HCT116 (cell line): ENCODE results near the gene MMP28. TPM values are rescaled to one million over a fixed set of nuclear protein-coding genes. Genes with fewer than 3 reads are reported as not detected.

ENCODE experiments used
- ATAC-seq: fragments of 200-7000 bp; cut with Tn5 transposase; 2 replicates; pipeline ENCODE4 v1.9.1; 2020; ENCODE audit warnings: mild to moderate bottlenecking, moderate library complexity
- BruUV-seq: library from RNA; stranded (reverse); fragments of 400-500 nt; replicated peaks from 2 replicates; lab custom pipeline; 2021; lab: Mats Ljungman, UMichigan
- CTCF ChIA-PET: fragments of 300-600 bp; sonication (Branson Sonifier 250); formaldehyde crosslinking; loops from one replicate; lab custom pipeline; 2021; ENCODE audit warnings: antibody characterized with exemption; lab: Charles Lee
- POLR2A ChIA-PET: fragments of 300-600, 350-600 bp; sonication (Branson Sonifier 250); formaldehyde crosslinking; loops from one replicate; lab custom pipeline; 2021; ENCODE audit warnings: antibody characterized with exemption; lab: Charles Lee
- RAD21 ChIA-PET, 2 experiments: fragments of 300-600 bp; sonication (Branson Sonifier 250); formaldehyde crosslinking; loops; one replicate each; lab custom pipeline; 2023; ENCODE audit warnings: low total read pairs in 2 of 2; ENCODE audit not compliant: uncharacterized antibody in 2 of 2, unreplicated experiment in 2 of 2, low non-redundant PET in 1 of 2; lab: Charles Lee
- DNase-seq: peaks from one replicate; pipeline ENCODE4 v3.0.0-alpha.2; 2010; ENCODE audit warnings: low read depth, low spot score
- H2AFZ ChIP-seq: fragments of 200-600 bp; shearing (Covaris generic), sonication (generic); 2 replicates; pipeline ENCODE4 v1.6.1; 2017; ENCODE audit warnings: low read depth, mixed run types, mixed read lengths, antibody characterized with exemption, low read length; ENCODE audit not compliant: poor library complexity, severe bottlenecking
- H3K27ac ChIP-seq: 2 replicates; pipeline ENCODE4 v1.5.1; 2012; ENCODE audit warnings: low read depth, low read length
- H3K27me3 ChIP-seq: fragments of 200-600 bp; sonication (generic); 2 replicates; pipeline ENCODE4 v1.6.1; 2016; ENCODE audit warnings: mixed run types, low read length, mixed read lengths; ENCODE audit not compliant: insufficient read depth
- H3K36me3 ChIP-seq, 2 experiments: fragments of 200-500 bp in 1 of 2; fragments of 200-600 bp in 1 of 2; sonication (Bioruptor generic) in 1 of 2; sonication (generic) in 1 of 2; 2 replicates each; pipeline versions ENCODE4 v1.5.1 to v1.6.1; 2014 to 2016; ENCODE audit warnings: low read length in 2 of 2, inconsistent platforms in 1 of 2, mixed read lengths in 1 of 2, mixed run types in 1 of 2; ENCODE audit not compliant: insufficient read depth in 2 of 2, control insufficient read depth in 1 of 2
- H3K4me1 ChIP-seq, 2 experiments: fragments of 200-600 bp in 1 of 2; sonication (generic) in 1 of 2; 2 replicates each; pipeline versions ENCODE4 v1.5.1 to v1.6.1; 2012 to 2017; ENCODE audit warnings: low read length in 2 of 2, inconsistent platforms in 1 of 2, mild to moderate bottlenecking in 1 of 2, mixed read lengths in 1 of 2, mixed run types in 1 of 2, moderate library complexity in 1 of 2; ENCODE audit not compliant: insufficient read depth in 2 of 2, control insufficient read depth in 1 of 2
- H3K4me2 ChIP-seq: fragments of 200-600 bp; sonication (generic); 2 replicates; pipeline ENCODE4 v1.6.1; 2017; ENCODE audit warnings: mixed run types, low read length, mixed read lengths
- H3K4me3 ChIP-seq, 2 experiments: fragments of 200-600 bp in 1 of 2; sonication (generic) in 1 of 2; replicated peaks in 1 of 2; 2 replicates each; pipeline ENCODE4 v1.5.1; 2011 to 2016; ENCODE audit warnings: low read length in 2 of 2, control low read depth in 1 of 2, low read depth in 1 of 2, mild to moderate bottlenecking in 1 of 2, mixed read lengths in 1 of 2, mixed run types in 1 of 2
- H3K79me2 ChIP-seq: fragments of 200-600 bp; sonication (generic); 2 replicates; pipeline ENCODE4 v1.6.1; 2017; ENCODE audit warnings: mild to moderate bottlenecking, mixed run types, low read length, moderate library complexity, mixed read lengths; ENCODE audit not compliant: insufficient read depth
- H3K9ac ChIP-seq: fragments of 200-600 bp; sonication (generic); 2 replicates; pipeline ENCODE4 v1.6.1; 2016; ENCODE audit warnings: low read length, mixed read lengths
- H3K9me2 ChIP-seq: fragments of 200-600 bp; sonication (generic), shearing (Covaris generic); 2 replicates; pipeline ENCODE4 v1.6.1; 2017; ENCODE audit warnings: mixed run types, mild to moderate bottlenecking, moderate library complexity; ENCODE audit not compliant: insufficient read depth
- H3K9me3 ChIP-seq, 2 experiments: fragments of 200-500 bp in 1 of 2; fragments of 200-600 bp in 1 of 2; sonication (Bioruptor generic) in 1 of 2; sonication (generic) in 1 of 2; 2 replicates each; pipeline ENCODE4 v1.6.1; 2014 to 2017; ENCODE audit warnings: low read length in 2 of 2, mixed read lengths in 2 of 2, inconsistent platforms in 1 of 2, low read depth in 1 of 2, mild to moderate bottlenecking in 1 of 2, mixed run types in 1 of 2, moderate library complexity in 1 of 2; ENCODE audit not compliant: control insufficient read depth in 1 of 2, insufficient read depth in 1 of 2
- H4K20me1 ChIP-seq: fragments of 200-600 bp; sonication (generic), shearing (Covaris generic); 2 replicates; pipeline ENCODE4 v1.6.1; 2017; ENCODE audit warnings: mixed run types, mild to moderate bottlenecking, moderate library complexity; ENCODE audit not compliant: insufficient read depth
- ATF3 ChIP-seq: IDR thresholded peaks from 2 replicates; pipeline ENCODE4 v1.6.1; 2012
- CBX3 ChIP-seq: IDR thresholded peaks from 2 replicates; pipeline ENCODE4 v1.6.1; 2012; ENCODE audit warnings: low read depth
- CTCF ChIP-seq, 3 experiments: fragments of 200-600 bp in 1 of 3; sonication (generic) in 1 of 3; IDR thresholded peaks in 2 of 3; conservative IDR thresholded peaks in 1 of 3; 2 replicates each; pipeline ENCODE4 v1.5.1; 2012 to 2017; ENCODE audit warnings: low read depth in 2 of 3, low read length in 2 of 3, antibody characterized with exemption in 1 of 3, borderline replicate concordance in 1 of 3, control low read depth in 1 of 3, mild to moderate bottlenecking in 1 of 3, mixed read lengths in 1 of 3, mixed run types in 1 of 3, moderate library complexity in 1 of 3; ENCODE audit not compliant: insufficient read depth in 1 of 3
- ELF1 ChIP-seq: IDR thresholded peaks from 2 replicates; pipeline ENCODE4 v1.6.1; 2012; ENCODE audit warnings: low read depth, borderline replicate concordance
- POLR2A ChIP-seq: IDR thresholded peaks from 2 replicates; pipeline ENCODE4 v1.7.0; 2011; ENCODE audit warnings: borderline replicate concordance; ENCODE audit not compliant: insufficient read depth, insufficient read length; ENCODE audit errors: extremely low read depth
- RAD21 ChIP-seq: IDR thresholded peaks from 2 replicates; pipeline ENCODE4 v1.6.1; 2012; ENCODE audit warnings: low read depth, mild to moderate bottlenecking
- YY1 ChIP-seq: IDR thresholded peaks from 2 replicates; pipeline ENCODE4 v1.6.1; 2011; ENCODE audit warnings: low read length, low read depth, moderate library complexity, mild to moderate bottlenecking; ENCODE audit not compliant: insufficient replicate concordance; ENCODE audit errors: extremely low read depth
- ZNF274 ChIP-seq: fragments of 200-500 bp; sonication (Bioruptor generic); IDR thresholded peaks from 2 replicates; pipeline ENCODE4 v1.6.1; 2014; ENCODE audit warnings: mild to moderate bottlenecking, low read depth, low read length, inconsistent platforms
- intact Hi-C: fragments of 100-400 bp; cut with micrococcal nuclease; formaldehyde crosslinking; loops from 2 replicates; pipeline ENCODE4 v1.10.0; 2022
- total RNA-seq: library from RNA; stranded (reverse); gene quantifications from one replicate; pipeline ENCODE4 v1.2.1, GENCODE V29; 2021; ENCODE audit not compliant: unreplicated experiment
- TF ChIP-seq, protein P1 (sequence below): IDR thresholded peaks from 2 replicates; pipeline ENCODE4 v1.6.1; 2012; ENCODE audit warnings: low read depth

MMP28 gene
- total RNA-seq, 1 experiment from 2014 or later: 2.6 TPM

DNA sequence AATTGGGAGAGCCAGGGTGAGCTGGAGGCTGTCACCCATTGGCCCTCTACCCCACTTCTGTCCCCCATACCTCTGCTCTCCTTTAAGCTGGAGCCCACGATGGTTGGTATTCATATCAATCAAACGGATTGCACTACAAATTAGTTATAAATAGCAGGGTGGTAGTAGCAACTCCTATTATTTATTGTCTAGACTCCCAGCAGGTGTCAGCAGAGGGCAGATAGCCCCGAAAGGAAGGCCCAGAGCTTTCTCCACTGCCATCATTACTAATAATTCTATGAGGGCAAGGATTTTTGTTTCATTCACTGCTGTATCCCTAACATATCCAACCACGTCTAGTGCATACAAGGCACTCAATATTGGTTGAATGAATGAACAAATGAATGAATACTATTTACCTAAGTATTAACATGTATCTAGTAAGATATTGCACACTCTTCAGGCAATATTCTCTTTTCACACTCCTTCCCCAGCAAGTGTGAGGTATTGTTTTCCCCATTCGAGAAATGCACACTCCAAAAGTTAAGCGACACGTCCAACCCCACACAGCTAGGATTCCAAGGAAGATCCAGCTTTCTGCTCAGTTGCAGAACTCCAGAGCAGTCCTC lies 28.4 kb downstream of the MMP28 start:
- Histone ChIP-seq H3K4me1 (peaks cover 5 to 12% of the 10 kb centered on the region in 2 experiments; a peak in 3 of 4 replicates), H3K9ac (no peak overlapping the region), H3K4me2 (no peak overlapping the region), H3K9me3 (no peaks in the 10 kb centered on the region), H2AFZ (no peak overlapping the region), H3K27me3 (no peaks in the 10 kb centered on the region), H3K4me3 (no peak overlapping the region), H3K36me3 (no peaks in the 10 kb centered on the region), H4K20me1 (no peaks in the 10 kb centered on the region), H3K9me2 (no peaks in the 10 kb centered on the region), H3K79me2 (no peaks in the 10 kb centered on the region), H3K27ac (no peak overlapping the region)
- TF ChIP-seq ZNF274 (no peak), YY1 (no peak), ELF1 (no peak), CBX3 (no peak), CTCF (IDR thresholded peaks at IDR 0.05 in 2 of 3, conservative IDR thresholded peaks at IDR 0.05 in 1 of 3; ENCODE audit: borderline replicate concordance in 1 of 3, insufficient read depth in 1 of 3, low read depth in 2 of 3, low read length in 2 of 3) (peak; percentile 58 to 93 (median 60)), POLR2A (no peak), ATF3 (no peak), RAD21 (peak; percentile 85)
- TF ChIP-seq, protein P1, sequence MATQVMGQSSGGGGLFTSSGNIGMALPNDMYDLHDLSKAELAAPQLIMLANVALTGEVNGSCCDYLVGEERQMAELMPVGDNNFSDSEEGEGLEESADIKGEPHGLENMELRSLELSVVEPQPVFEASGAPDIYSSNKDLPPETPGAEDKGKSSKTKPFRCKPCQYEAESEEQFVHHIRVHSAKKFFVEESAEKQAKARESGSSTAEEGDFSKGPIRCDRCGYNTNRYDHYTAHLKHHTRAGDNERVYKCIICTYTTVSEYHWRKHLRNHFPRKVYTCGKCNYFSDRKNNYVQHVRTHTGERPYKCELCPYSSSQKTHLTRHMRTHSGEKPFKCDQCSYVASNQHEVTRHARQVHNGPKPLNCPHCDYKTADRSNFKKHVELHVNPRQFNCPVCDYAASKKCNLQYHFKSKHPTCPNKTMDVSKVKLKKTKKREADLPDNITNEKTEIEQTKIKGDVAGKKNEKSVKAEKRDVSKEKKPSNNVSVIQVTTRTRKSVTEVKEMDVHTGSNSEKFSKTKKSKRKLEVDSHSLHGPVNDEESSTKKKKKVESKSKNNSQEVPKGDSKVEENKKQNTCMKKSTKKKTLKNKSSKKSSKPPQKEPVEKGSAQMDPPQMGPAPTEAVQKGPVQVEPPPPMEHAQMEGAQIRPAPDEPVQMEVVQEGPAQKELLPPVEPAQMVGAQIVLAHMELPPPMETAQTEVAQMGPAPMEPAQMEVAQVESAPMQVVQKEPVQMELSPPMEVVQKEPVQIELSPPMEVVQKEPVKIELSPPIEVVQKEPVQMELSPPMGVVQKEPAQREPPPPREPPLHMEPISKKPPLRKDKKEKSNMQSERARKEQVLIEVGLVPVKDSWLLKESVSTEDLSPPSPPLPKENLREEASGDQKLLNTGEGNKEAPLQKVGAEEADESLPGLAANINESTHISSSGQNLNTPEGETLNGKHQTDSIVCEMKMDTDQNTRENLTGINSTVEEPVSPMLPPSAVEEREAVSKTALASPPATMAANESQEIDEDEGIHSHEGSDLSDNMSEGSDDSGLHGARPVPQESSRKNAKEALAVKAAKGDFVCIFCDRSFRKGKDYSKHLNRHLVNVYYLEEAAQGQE: no peak
- DNase-seq: no peak
- CTCF ChIA-PET: interaction anchor here (1.0 to 5.1 kb wide), 5 partner anchors 11 to 42 kb away, joined by 6 to 76 read pairs (median 8); partner anchors contain the start of gene TAF15
- no peak for ATAC-seq
- BruUV-seq: no TSS peak
- RAD21 ChIA-PET: interaction anchor here in 1 of 2 experiments (1.0 to 1.2 kb wide), 2 partner anchors 21 to 37 kb away, joined by 3 to 10 read pairs; no protein-coding TSS in a partner anchor
- POLR2A ChIA-PET: interaction anchor here (1.2 kb wide), 1 partner anchor 42 kb away, joined by 8 read pairs; the partner anchor contains the start of gene TAF15
- intact Hi-C loops: no loop called here
